DMS153 treated with DMSO at 0.1 percent for 48 hours (cell line): Measurements from ENCODE around the gene PRR11.
"Not testable (repeated sequence)": the region's sequence is repeated elsewhere in the genome, so short reads cannot be mapped to it uniquely, and the experiment has no call there.

Source experiments
- DNase-seq: peaks from one replicate; lab custom pipeline; 2025; ENCODE audit not compliant: unreplicated experiment; lab: John Stamatoyannopoulos, UW

Gene PRR11

GRCh38 chr17:59151591-59151990 lies 4.0 kb upstream of the PRR11 start:
- no peak for DNase-seq

GRCh38 chr17:59152925-59153324 lies 2.6 kb upstream of the PRR11 start:
- DNase-seq: no peak

GRCh38 chr17:59154292-59154720 lies 1.2 kb upstream of the PRR11 start:
- DNase-seq: peak; percentile 59

GRCh38 chr17:59154721-59155438 lies 666 bp upstream of the PRR11 start, which contains the start of gene SKA2:
SKA2 (minus strand) TSS chr17:59155186; CDS start chr17:59155163, 23 bp downstream.
- peak; percentile 100 for DNase-seq

GRCh38 chr17:59160157-59161025 lies 4.8 kb downstream of the PRR11 start:
- no peak for DNase-seq

- no peak for DNase-seq
Measured at GRCh38 chr17:59161477-59161876, 5.9 kb downstream of the PRR11 start.

GRCh38 chr17:59165933-59166342 lies 10.4 kb downstream of the PRR11 start:
- no peak for DNase-seq

- no peak for DNase-seq
Measured at GRCh38 chr17:59167571-59168001, 12.0 kb downstream of the PRR11 start.

GRCh38 chr17:59172436-59173004 lies 17.0 kb downstream of the PRR11 start:
- no peak for DNase-seq

- DNase-seq: no peak
Measured at GRCh38 chr17:59174671-59175070, 19.1 kb downstream of the PRR11 start.

- no peak for DNase-seq
Measured at GRCh38 chr17:59175076-59175475, 19.5 kb downstream of the PRR11 start.

- no peak for DNase-seq
Measured at GRCh38 chr17:59178266-59178985, 22.9 kb downstream of the PRR11 start.

GRCh38 chr17:59179601-59180000 lies 24.1 kb downstream of the PRR11 start:
- DNase-seq: not testable (repeated sequence)

GRCh38 chr17:59180626-59181025 lies 25.1 kb downstream of the PRR11 start:
- no peak for DNase-seq

- DNase-seq: no peak
Measured at GRCh38 chr17:59181481-59181880, 25.9 kb downstream of the PRR11 start.

- DNase-seq: no peak
Measured at GRCh38 chr17:59185997-59186396, 30.5 kb downstream of the PRR11 start.

GRCh38 chr17:59186850-59187249 lies 31.3 kb downstream of the PRR11 start:
- DNase-seq: no peak

- no peak for DNase-seq
Measured at GRCh38 chr17:59190806-59191205, 35.3 kb downstream of the PRR11 start.

- no peak for DNase-seq
Measured at GRCh38 chr17:59193336-59193862, 37.9 kb downstream of the PRR11 start.

GRCh38 chr17:59199398-59199797 lies 43.9 kb downstream of the PRR11 start:
- no peak for DNase-seq

- DNase-seq: no peak
Measured at GRCh38 chr17:59202320-59202719, 46.8 kb downstream of the PRR11 start.
